Fibroblast of peridontal ligament (primary cell): ENCODE results near the gene ZSWIM6.
A peak's percentile ranks its signal among the peaks of the same experiment; 100 is the strongest.

ENCODE experiments used
- DNase-seq: peaks from one replicate; pipeline ENCODE4 v3.0.0-alpha.2; 2010; ENCODE audit errors: extremely low read depth

Gene ZSWIM6

DNA sequence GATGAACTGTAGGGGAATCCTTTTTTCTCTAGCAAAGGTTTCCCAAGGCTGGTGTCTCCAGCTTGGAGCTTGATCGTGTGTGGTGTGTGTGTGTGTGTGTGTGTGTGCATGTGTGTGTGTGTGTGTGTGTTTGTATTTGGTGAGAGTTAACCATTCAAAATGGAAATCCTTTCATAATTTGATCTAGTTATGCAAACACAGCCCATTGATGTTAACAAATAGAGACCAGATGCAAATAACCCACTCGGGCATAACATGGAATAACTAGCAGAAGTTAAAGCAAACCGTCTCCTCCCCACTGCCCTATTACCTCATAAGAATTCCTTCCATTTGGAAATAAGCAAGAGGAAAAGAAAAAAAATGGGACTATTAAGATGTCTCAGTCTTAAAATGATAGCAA, 24.9 kb upstream of the ZSWIM6 start:
- DNase-seq = peak; percentile 91

DNA sequence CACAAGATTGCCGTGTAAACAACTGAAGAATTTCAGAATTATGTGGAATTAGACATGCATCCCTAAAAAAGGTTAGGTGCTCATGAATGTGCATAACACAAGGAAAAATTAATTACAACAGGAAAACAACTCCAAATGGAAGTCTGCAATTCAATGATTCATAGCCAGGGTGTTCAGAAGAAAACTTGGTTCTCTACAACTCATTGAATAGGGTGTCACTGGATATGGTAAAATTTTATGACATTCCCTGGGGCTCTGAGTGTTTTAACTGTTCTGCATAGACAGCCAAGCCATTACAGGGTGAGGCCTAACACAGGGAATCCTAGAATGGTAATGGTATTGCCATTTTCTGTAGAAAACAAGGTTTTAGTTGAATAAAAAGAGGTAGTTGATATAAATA, 24.4 kb upstream of the ZSWIM6 start:
- DNase-seq = no peak

DNA sequence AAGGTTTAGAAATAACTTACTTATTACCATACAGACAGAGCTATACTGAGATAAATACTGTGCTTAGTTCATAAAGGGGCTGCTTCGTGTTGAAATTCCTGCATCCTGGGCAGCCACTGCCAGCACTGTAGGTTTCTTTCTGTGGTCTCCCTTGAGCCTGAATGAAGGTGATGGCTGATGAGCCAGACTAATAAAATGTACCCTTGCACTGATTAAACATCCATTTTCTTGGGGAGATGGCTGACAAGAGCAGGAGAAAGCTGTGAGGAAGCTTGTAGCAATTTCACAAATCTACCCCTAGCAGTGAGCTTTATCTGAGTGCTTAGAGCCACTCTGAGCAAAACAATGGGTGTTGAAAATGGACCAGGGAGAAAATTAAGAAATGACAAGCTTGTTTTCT, 23.3 kb upstream of the ZSWIM6 start:
- DNase-seq = no peak

DNA sequence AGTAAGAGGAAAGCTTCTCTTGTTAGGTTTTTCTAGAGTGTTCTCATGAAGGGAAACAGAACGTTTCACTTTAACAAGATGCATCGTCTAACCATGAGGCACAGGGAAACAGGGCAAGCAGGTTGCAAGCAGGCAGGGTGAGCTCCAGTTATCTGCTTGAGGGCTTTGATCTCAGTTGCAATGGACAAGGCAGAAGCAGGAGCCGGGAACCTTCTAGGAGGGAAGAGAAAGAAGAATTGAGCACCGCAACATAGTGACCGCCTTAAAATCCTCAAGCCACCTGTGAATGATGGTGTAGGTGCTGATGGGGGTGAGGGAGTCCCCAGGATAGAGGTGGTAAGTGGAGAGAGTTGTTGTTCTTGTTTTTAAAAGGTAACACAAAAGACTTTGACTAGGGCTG, 22.9 kb upstream of the ZSWIM6 start:
- no peak for DNase-seq

DNA sequence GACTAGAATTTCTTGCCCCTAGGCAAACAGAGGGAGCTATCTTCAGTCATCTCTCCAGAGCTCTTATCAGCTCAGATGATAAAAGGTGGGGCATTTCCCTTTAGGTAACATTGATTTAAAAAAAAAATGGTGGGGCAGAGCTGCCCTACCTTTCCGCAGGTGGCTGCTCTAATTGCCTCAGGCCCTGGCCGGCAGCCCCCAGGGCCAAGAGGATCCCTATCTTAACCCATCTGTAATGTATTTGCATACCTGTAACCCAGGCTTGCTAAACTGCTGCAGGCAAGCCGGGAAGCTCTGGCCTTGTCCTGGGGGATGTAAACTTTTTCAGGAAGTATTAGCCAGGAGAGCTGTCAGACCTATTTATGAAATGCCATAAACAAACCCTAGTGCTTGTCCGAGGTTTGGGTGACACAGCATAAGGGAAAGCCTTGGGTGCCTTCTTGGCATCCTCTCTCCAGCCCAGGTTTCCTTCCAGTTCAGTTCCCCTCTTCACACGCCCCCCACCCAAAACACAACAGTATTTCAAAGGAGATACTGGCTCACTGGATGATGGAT, 20.9 kb upstream of the ZSWIM6 start:
- DNase-seq = no peak

DNA sequence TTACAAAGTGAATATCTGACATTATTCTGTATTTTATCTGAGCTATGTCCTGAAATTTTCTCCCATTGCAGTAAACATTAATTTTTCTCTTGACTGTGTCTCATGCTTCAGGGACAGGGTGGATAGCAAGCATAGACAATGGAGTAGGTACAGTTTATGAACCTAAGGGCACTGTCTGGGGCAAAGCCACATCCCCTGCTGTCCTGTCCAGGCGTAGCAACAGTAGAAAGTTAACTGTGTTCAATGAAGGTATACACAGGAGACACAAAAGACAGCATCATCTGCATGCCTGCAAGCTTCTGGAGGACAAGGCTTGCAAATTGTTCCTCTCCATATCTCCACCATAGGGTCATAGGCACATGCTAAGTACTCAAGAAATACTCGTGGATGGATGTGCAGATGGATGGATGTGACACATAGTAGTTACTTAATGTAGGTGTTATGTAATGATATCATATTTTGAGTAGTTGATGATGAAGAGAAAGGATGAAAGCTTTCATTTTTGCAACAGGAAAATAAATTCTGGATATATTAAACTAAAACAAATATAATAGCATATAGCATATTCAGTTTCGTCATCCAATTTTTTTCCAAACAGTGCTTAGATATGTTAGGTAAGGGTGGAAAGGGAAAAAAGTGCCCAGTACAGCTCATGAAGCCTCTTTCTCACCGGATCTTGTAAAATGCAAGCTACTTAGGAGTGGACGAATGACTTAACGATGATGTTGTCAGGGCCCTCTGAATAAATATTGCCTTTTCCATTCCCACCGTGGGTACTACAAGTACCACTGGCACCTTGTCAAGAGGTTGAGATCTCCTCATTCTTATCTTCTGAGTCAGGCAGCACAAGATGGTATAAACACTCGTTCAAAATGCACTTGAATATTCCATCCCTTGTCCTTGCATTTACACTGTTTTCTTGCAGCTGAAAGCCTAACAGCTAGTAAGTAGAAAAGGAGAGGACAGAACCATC, 19.9 kb upstream of the ZSWIM6 start:
- peak; percentile 84 for DNase-seq

DNA sequence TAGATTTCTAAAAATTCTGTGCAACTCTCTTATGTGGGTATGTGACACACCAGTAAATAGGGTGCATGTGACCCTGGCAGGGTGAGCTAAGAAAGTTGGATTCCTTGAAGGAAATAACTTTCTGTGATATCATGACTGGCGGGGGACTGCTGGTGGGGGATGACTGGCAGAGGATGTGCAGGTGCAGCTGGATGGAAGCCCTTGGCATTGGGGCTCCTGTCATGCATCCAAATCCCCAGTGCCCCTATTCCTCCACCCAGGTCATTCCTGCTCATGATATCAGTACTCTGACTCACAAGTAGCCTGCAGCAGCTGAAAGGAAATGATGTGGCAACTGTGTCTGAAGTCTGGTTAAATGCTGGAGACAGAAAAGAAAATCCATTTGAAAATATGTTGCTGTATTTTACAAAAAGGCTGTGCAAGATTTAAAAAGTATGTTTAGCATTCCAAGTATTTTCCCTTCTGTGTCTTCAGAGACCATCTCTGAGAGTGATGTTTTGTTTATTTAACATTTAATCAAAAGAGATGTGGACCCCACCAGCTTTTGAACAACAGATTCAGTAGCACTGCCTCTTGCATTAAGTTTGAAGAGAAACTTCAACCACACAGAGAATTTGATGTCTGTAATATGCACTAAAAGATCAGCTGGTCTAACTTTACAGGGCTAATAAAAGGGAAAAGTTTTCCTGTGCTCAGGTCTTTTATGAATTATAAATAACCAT, 17.9 kb upstream of the ZSWIM6 start:
- peak; percentile 90 for DNase-seq

DNA sequence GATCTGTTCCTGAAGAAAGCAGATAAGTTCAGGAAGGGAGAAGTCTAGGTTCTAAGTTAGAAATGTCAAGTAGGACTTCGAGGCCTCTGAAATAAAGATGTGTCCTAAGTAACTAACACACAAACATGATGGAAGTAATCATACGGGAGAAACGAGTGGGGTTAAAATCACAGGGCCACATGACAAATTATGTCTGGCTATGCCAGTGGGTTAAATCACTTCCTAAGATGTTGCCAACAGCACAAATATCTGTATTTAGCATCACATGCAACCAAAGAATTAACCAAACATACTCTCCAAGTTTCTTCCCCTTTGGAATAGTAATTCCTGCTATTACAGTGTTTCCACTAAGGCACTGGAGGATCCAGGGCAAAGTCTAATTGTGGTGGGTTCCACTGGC, 13.7 kb upstream of the ZSWIM6 start:
- no peak for DNase-seq

DNA sequence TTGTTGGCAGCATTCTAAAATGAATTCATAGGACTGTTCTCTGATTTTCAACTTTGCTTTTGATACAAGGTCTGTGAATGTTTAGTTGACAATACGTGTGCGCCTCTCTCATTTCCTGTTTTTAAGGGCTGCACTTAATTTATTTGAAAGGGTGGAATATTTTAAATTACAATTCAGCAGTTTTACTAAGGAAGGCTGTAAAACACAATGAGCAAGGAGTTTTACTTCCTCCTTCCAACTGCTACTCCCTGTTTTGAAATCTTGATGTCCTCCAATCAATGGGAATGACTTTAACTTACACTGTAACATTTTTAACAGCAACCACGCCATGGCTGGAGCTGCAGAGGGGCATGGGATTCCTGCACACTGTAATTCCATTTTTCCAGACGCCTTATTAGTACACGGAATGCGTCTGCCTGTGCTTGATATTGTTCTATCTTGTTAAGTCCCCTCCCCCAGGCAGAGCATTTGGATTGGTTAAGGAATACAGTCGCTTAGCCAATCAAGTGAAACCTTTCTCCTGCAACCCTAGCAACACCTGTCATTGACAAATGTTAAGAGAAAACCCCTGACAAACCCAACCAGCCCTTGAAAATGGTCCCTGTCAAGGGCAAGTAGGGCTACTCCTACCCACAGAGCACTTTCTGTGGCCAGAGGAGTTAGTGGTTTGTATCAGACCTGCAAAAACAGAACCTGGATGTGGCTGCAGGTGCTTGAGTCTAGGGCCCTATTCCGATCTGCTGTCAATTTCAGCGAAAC, 12.5 kb upstream of the ZSWIM6 start:
- DNase-seq = no peak

DNA sequence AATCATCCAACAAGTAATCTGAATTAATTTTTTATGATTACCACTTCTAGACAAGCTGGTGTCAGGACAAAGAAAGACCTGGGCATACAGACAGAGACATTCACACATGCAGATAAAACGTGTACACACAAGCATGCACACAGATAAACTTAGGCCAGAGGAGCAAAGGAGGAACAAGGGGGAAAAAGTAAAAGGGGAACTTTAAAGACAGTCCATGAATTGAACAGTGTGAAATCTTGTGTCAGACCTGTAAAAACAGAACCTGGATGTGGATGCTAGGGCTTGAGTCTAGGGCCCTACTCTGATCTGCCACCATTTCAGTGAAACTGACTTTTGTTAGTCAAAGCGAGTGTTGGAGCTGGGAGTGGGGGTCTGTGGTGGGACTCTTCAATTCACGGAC, 11.2 kb upstream of the ZSWIM6 start:
- DNase-seq = no peak

DNA sequence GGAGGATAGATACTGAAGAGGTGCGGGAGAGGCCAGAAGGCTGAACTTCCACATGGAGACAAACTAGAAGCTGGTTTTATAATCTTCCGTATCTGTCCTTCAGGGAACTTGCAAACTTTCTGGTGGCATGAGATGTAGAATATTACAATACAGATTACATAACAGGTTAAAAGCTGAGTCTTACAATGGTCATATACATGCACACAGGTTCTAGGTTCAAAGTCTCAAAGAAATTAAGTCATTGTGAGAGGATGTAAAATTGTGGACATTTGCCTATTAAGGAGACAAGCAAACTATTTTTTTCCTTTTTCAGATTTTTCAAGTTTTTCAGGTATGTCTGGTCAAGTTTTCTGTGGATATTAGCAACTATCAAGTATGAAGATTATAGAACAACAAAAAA, 10.4 kb upstream of the ZSWIM6 start:
- DNase-seq = no peak

DNA sequence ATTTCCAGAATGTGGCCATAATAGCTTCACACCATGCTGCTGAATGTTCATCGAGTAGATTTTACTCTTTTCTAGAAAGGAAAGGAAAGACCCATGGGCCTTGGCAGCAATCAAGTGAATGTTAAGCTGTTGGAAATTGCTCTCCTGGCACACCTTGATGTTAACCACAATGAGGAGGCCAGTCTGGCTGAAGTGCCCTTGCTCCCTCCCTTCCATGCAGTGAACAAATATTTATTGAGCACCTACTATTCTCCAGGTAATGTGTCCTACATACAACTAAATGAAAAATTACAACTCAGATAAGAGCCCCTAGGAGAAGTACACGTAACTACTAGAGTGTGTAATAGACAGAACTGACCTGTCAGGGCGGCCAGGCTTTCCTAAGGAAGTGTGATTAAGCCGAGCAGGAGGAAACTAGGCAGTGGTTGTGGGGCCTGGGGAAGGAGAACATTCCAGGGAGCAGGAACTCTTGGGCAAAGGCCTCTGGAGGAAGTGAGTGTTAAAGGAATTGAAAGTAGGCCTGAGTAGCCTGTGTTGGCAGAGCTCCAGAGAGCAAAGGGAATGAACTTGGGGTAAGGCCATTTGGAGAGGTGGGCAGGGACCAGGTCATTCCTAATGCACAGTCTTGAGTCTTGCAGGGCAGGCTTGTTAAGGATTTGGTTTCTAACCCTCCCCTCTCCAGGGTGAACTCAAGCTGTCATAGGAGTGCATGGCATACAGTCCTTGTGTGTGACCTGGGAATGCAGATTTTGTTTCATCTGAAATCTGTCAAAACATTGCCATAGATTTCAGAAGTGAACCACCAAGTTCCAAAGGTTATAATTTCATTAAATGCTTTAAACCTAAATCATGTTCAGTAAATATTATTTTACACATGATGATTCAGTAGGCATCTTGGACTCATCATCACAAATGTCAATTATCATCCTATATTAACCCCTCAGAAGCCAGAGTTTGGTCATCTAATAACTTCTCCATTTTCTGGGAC, 9.0 kb upstream of the ZSWIM6 start:
- peak; percentile 36 for DNase-seq

DNA sequence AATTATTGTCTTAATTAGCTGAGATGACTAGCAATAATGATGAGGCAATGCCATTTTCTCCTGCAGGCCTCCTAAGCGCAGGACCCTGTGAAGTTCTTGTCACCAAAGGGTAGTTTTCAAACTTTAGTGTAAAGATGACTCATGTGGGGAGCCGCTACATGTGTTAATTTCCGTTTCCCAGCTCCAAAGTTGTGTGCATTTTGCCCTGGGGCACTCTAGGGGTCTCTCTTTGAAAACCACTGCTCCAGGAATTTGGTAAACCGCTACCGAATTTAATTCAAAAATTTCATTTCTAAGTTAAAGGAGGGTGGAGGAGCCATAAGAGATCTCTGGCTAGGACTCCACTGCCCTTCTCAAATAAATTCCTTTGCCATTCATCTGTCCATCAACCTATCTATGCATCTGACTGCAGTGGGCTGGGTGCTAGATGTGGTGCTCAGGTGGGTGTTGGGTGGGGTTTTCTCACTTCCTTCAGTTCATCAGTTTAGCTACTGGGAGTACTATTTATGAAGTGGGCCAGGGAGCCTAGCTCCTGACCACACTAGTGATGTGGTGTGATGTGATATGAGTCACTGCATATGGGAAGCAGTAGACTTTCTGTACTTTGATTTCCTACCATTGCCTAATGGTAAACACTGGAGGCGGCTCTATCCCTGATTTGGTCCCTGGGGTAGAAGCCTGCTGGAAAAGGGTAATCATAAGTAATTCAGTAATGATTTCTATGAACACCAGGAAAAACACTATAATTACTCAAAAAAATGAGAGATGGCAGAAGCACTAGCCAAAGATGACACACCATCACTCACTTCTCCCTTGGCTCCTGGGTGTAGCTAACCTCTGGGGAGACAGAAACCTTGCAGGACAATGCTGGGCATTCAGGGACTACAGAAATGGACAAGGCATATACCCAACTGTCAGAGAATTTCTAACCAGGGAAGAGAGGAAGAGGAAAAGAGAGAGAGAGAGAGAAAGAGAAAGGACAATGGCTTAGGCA, 4.0 kb upstream of the ZSWIM6 start:
- peak; percentile 99 for DNase-seq

DNA sequence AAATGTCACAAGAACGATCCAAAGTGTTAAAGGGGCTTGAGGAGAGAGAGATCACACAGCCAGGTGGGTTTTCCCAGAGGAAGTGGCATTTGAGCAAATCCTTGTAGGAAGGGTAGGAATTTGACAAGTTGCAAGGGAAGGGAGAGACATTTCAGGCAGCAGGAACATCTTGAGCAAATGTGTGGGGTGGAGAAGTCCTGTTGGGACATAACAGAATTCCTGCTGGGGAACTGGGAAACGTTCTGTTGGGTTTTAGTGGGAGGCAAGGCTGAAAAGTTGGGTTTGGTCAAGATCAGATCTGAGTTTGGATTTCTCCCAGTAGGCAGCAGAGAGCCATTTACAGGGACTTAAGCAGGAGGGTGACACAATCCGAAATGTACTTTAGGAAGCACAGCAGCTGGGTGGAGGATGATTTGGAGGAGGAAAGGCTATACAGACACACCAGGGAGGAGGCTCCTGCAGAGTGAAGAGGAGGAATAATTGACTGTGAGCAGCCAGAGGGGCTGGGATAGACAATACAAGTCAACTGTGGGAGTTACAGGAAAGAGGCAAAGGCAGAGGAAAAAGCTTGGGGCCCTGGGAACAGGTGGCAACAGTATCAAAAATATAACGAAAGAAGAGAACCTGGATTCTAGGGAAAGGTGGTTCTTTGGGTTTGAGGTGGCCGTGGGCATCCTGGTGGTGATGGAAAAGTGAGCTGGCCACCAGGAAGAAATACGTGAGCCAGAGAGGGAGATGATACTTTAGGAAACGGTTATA, 3.1 kb upstream of the ZSWIM6 start:
- DNase-seq = peak; percentile 52

DNA sequence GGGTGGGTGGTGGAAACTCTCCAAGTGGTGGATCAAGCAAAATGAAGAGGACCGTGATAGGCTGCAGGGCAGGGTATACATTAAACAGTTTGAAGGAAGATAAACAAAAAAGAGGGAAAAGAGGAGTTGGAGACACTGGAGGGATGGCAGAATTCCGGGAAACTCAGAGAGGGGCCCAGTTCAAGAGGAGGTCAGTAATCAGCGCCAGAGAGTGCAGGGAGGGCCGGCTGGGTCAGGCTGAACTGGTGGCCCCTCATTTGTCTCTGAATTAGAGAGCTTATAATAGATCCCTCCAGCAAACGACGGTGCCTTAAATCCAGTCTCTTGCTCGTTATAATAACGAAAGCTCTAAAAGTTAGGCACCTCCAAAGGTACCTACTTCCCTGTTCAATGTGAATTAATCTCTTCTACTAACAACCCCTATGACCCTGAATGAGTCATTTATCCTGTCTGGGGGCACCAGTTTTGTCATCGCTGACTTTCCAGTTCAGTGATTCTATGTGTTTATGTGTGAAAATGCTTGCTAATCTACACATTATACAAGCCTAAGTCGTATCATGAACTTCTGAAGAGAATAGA, 2.4 kb upstream of the ZSWIM6 start:
- DNase-seq = no peak

DNA sequence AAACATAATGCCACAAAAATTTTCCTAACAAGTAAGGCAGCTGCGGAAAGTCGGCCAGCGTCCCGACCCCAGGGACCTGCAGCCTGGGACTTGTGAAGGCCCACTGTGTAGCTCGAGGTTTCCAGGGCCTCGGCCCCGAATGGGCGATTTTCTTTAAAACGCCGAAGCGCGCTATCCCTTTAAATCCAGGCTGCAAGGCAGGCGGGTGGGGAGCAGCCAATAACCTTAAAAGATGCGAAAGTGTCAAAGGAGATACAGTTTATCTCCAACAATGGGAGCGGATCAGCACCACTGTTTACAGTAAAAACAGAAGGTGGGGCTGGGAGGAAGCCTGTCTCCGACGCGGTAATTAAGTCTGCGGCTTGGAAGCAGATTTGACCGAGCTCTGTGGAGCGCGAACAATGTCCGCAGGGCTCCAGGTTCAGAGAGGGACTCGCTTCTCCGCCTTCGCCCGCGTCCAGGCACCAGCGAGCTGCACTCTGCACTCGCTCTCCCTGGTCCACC, 1.7 kb upstream of the ZSWIM6 start:
- peak; percentile 67 for DNase-seq

DNA sequence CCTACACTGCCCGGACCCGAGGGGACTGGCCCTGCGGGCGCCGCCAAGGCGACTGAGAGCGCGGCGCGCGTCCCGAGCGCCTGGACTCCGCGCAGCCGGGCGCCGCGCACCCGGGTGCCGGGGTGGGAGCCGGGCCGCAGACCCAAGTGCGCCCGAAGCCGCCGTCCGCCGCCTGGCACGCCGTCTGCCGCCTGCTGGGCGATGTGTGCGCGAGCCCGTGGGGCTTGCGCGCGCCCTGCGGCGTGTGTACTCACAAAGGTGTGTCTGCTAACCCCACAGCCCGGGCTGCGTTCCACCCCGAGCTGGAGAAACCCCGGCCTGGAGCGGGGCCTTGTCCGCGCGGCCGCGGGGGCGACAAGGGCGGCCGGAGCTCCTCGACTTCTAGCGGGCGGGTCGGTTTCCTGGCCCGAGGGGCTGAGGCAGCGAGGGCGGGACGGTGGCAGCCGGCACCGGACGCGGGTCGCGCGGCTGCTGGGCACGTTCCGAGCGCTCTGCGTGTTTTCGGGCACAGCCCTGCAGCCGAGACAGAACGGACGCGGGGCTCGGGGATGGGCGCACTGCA, 1.1 kb upstream of the ZSWIM6 start:
- peak; percentile 62 for DNase-seq

DNA sequence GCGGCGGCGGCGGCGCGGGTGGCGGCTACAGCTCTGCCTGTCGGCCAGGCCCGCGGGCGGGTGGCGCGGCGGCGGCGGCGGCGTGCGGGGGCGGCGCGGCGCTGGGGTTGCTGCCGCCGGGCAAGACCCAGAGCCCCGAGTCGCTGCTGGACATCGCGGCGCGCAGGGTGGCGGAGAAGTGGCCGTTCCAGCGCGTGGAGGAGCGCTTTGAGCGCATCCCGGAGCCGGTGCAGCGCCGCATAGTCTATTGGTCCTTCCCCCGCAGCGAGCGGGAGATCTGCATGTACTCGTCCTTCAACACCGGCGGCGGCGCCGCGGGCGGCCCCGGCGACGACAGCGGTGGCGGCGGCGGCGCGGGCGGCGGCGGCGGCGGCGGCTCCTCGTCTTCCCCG, 296 bp downstream of the ZSWIM6 start:
- no peak for DNase-seq
